Type B pancreatic cell (in vitro differentiated cells): Measurements from ENCODE around the gene TRIM7. TPM values are rescaled to one million over a fixed set of nuclear protein-coding genes. Genes with fewer than 3 reads are reported as not detected.

Source experiments
- DNase-seq: peaks from one replicate; pipeline ENCODE4 v3.0.0; 2021; ENCODE audit warnings: mixed read lengths; ENCODE audit not compliant: unreplicated experiment; ENCODE audit errors: extremely low spot score
- H3K27ac Mint-ChIP-seq: 2 replicates; pipeline ENCODE4 v1.8.0; 2021; ENCODE audit warnings: mild to moderate bottlenecking, mixed read lengths
- H3K27me3 Mint-ChIP-seq: 2 replicates; pipeline ENCODE4 v1.8.0; 2021; ENCODE audit warnings: mixed read lengths
- H3K36me3 Mint-ChIP-seq: 2 replicates; pipeline ENCODE4 v1.8.0; 2021; ENCODE audit warnings: mixed read lengths
- H3K4me1 Mint-ChIP-seq: one replicate; pipeline ENCODE4 v1.8.0; 2021; ENCODE audit warnings: mixed read lengths; ENCODE audit not compliant: unreplicated experiment
- H3K4me3 Mint-ChIP-seq: 2 replicates; pipeline ENCODE4 v1.8.0; 2021; ENCODE audit warnings: mild to moderate bottlenecking, mixed read lengths
- H3K9me3 Mint-ChIP-seq: 2 replicates; pipeline ENCODE4 v1.8.0; 2021; ENCODE audit warnings: mixed read lengths
- total RNA-seq: library from RNA; stranded (reverse); gene quantifications from 2 replicates; pipeline ENCODE4 v1.2.1, GENCODE V29; 2021; ENCODE audit warnings: low replicate concordance
- TF ChIP-seq, protein P1 (sequence below): fragments of 200-600 bp; sonication (generic); conservative IDR thresholded peaks from 2 replicates; pipeline ENCODE4 v1.5.0; 2021; ENCODE audit warnings: antibody characterized with exemption, mild to moderate bottlenecking

TRIM7 gene
- total RNA-seq, 1 donor from 2014 or later = 0.58 TPM

DNA sequence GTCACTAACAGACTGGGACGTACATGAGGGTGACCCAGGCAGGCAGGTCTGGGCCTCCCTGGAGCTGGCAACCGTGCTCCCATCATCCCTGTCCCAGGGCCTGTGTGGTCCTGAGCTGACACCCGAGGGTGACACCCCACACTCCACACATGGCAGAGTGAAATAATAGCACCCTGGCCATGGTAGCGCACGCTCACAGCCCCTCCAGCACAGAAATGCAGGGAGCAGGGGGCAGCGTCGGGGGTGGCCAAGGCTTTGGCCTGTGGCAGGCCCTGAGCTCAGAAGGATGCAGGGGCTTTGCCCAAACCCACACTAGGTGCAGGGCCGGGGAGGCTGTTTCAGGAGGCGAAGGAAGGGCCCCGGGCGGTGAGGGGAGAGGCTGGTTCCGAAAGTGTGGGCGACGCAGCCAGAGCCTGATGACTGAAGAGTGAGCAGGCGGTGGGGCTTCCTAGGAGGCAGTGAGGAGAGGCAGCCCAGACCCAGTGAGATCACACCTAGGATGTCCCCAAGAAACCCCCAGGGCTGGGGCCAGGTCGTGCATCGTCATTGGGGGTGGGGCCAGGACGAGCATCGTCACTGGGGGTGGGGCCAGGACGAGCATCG, 44.7 kb downstream of the TRIM7 start:
- H3K4me1 Mint-ChIP-seq = peaks cover 12% of the 10 kb centered on the region
- H3K4me3 Mint-ChIP-seq = peak overlapping the region; percentile 45
- TF ChIP-seq, protein P1, sequence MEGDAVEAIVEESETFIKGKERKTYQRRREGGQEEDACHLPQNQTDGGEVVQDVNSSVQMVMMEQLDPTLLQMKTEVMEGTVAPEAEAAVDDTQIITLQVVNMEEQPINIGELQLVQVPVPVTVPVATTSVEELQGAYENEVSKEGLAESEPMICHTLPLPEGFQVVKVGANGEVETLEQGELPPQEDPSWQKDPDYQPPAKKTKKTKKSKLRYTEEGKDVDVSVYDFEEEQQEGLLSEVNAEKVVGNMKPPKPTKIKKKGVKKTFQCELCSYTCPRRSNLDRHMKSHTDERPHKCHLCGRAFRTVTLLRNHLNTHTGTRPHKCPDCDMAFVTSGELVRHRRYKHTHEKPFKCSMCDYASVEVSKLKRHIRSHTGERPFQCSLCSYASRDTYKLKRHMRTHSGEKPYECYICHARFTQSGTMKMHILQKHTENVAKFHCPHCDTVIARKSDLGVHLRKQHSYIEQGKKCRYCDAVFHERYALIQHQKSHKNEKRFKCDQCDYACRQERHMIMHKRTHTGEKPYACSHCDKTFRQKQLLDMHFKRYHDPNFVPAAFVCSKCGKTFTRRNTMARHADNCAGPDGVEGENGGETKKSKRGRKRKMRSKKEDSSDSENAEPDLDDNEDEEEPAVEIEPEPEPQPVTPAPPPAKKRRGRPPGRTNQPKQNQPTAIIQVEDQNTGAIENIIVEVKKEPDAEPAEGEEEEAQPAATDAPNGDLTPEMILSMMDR = no peak
- DNase-seq = no peak
- H3K27me3 Mint-ChIP-seq = peaks cover 69% of the 10 kb centered on the region
- no peaks in the 10 kb centered on the region for H3K9me3 Mint-ChIP-seq
- peaks cover under 1% of the 10 kb centered on the region for H3K36me3 Mint-ChIP-seq
- no peak overlapping the region for H3K27ac Mint-ChIP-seq

DNA sequence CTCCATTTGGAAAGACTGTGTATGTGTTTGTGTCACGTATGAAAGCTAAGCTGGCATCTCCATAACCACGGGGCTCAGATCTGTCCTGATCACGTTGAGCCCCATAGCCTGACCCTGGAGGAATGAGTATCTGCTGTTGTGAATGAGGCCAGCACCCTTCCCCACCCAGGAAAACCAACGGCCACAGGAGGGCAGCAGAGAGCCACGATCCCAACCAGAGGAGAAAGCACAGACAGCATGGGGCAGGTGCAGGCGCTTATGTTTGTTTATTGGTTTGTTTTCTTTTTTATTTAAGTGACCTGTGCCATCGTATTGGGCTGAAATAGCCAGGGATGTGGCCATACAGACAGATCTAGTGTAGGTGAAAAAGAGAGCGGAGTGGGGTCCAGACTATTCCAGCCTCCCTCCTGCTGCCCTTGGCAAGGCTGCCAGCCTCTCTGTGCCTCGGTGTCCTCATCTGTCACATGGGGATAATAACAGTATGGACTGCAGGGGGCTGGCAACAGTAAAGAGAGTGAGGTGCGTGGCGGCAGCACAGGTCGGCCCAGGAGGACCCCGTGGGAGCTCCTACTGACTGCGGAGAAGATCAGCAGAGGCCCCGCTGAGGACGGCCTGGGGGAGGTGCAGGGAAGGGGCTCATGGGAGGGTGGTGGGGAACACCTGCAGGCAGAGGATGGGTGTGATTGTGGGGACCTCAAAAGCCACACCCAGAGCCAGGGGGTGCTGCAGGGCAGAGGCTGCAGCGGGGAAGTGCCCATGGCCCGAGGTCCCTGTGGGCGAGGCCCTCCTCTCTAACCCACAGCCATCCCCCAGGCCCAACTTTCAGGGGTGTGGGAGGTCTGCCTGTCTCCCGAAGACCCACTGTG, 45.5 kb downstream of the TRIM7 start:
- no peaks in the 10 kb centered on the region for H3K9me3 Mint-ChIP-seq
- peaks cover 68% of the 10 kb centered on the region for H3K27me3 Mint-ChIP-seq
- H3K4me3 Mint-ChIP-seq = peak overlapping the region; percentile 81
- no peaks in the 10 kb centered on the region for H3K36me3 Mint-ChIP-seq
- peak; percentile 89 for DNase-seq
- TF ChIP-seq, protein P1 = peak; percentile 91
- peaks cover 12% of the 10 kb centered on the region for H3K4me1 Mint-ChIP-seq
- peak overlapping the region; percentile 87 for H3K27ac Mint-ChIP-seq

DNA sequence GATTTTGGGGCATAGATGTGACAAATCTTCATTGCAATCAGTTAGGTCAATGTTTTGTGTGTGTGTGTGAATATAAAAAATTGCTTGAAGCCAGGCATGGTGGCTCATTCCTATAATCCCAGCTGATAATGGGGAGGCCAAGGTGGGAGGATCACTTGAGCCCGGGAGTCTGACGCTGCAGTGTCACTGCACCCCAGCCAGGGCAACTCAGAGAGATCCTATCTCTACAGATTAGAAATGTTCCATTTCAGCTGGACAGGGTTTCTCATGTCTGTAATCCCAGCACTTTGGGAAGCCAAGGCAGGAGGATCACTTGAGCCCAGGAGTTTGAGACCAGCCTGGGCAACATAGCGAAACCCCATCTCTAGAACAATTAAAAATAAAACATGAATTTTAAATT, 46.1 kb downstream of the TRIM7 start:
- TF ChIP-seq, protein P1 = no peak
- no peak overlapping the region for H3K27ac Mint-ChIP-seq
- peaks cover 65% of the 10 kb centered on the region for H3K27me3 Mint-ChIP-seq
- no peak overlapping the region for H3K4me3 Mint-ChIP-seq
- H3K36me3 Mint-ChIP-seq = no peaks in the 10 kb centered on the region
- DNase-seq = no peak
- no peaks in the 10 kb centered on the region for H3K9me3 Mint-ChIP-seq
- H3K4me1 Mint-ChIP-seq = peaks cover 12% of the 10 kb centered on the region

DNA sequence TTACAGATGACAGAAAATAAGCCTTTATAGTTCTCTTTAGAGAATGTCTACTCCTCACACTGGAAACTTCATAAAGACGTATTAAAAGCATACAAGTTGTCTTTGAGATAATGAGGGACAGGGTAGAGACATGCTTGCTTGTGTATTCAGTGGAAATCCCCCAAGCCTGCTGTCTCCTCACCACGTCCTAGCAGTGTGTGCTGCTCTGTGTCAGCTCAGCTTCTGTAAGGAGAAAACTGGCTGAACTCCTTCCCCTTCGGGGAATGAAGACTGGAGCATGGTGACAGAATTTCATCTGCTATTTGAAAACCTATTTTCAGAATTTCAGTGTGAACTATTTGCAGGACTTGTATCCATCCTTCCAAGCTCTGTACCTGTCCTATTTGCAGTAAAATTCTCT, 48.2 kb downstream of the TRIM7 start:
- no peak for DNase-seq
- H3K4me1 Mint-ChIP-seq = peaks cover 9% of the 10 kb centered on the region
- no peaks in the 10 kb centered on the region for H3K36me3 Mint-ChIP-seq
- no peaks in the 10 kb centered on the region for H3K9me3 Mint-ChIP-seq
- peaks cover 61% of the 10 kb centered on the region for H3K27me3 Mint-ChIP-seq
- TF ChIP-seq, protein P1 = no peak
- H3K4me3 Mint-ChIP-seq = no peak overlapping the region
- H3K27ac Mint-ChIP-seq = no peak overlapping the region

DNA sequence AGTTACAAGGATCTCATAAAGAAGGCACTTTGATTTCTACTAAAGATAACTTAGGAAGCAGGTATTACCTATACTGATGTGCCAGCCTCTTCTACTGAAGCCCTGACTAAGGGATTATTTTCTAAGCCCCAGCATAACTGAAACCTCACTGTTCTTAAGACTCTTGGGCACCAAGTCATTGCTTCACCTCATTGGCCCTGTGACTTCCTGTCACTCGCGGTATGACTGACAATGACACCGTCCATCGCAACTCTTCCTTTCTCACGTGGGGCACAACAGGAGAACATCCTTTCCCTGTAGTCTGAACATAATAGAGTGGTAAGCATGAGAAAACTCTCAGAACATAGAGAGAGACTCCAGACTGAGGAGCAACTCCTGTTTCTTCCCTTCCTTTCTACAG, 51.2 kb downstream of the TRIM7 start:
- Mint-ChIP-seq H3K36me3 (no peaks in the 10 kb centered on the region), H3K27me3 (peaks cover 81% of the 10 kb centered on the region), H3K9me3 (no peaks in the 10 kb centered on the region), H3K4me1 (no peaks in the 10 kb centered on the region), H3K4me3 (no peak overlapping the region), H3K27ac (no peak overlapping the region)
- no peak for DNase-seq
- TF ChIP-seq, protein P1 = no peak
